DMS114 treated with DMSO at 0.1 percent for 48 hours (cell line): ENCODE measurements around the gene HIPK2.

Experiments
- DNase-seq: peaks from one replicate; lab custom pipeline; 2025; ENCODE audit not compliant: unreplicated experiment; lab: John Stamatoyannopoulos, UW

HIPK2 gene

GRCh38 chr7:139718141-139718540 is 59.7 kb downstream of the HIPK2 start:
- DNase-seq = no peak

- no peak for DNase-seq
Measured at GRCh38 chr7:139716156-139716942, 61.4 kb downstream of the HIPK2 start.

DNA sequence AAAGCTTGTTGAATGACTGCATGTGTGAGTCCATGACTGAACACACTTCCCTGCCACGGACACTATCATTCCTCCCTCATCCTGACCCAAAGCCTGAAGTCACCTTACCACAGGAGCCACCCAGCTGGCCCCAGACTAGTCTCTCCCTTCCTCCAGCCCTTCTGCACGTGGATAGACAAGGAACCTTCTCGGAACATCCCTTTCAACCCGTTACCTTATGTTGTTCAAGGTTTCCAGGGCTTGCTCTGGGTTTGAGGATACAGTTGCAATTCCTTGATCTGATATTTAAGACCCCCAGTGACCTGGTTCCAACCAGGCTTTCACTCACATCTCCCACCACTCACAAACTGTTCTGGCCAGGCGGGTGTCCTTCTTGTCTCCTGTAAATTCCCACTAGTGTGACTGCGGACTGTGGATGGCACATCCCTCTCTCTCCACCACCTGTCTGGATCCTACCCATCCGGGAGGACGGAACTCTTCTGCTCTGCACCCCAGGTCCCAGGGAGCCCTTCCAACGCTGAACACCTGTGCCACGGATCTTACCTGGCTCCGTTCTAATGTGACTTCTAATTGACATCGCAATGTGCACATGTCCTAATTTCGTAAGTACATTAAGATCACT is 62.5 kb downstream of the HIPK2 start:
- DNase-seq = no peak

GRCh38 chr7:139714163-139714901 is 63.5 kb downstream of the HIPK2 start:
- no peak for DNase-seq

- DNase-seq = no peak
Measured at GRCh38 chr7:139713526-139714162, 64.2 kb downstream of the HIPK2 start.

- DNase-seq = no peak
Measured at GRCh38 chr7:139713061-139713460, 64.7 kb downstream of the HIPK2 start.

DNA sequence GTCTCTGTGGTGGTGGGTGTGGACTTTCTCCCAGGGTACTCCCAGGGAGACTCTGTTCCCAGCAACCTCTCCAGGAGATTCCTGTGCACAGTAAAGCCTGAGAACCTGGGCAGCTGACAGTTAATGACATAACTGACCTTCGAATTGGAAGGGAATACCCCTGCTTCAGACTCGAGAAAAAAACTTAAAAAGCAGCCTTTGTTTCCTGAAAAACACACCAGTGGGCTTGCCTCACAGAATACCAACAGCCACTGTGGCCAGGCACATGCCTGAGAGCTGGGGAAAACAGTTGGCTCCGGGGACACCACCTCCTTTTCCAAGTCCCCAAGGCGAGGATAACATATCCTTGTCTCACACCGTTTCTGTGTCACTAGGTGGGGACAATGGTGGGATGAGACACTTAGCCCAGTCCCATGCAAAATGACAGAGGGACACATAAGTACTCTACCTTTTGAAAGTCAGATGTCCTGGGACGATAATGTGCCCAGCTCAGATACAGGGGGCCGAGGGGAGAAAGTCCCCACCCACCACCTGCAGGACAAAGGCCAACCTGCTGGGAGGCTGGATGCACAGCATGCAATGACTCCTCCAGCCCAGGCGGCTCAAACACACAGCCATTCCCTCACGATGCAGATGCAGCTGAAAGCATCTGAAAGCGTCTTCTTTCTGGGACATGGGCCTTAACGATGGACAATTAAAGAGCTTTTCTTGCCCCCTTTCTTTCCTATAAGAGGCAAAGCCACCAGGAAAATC is 65.6 kb downstream of the HIPK2 start:
- DNase-seq = no peak

GRCh38 chr7:139710036-139710435 is 67.8 kb downstream of the HIPK2 start:
- DNase-seq = no peak

GRCh38 chr7:139709485-139709884 is 68.3 kb downstream of the HIPK2 start:
- DNase-seq = no peak

- no peak for DNase-seq
Measured at GRCh38 chr7:139708541-139708940, 69.3 kb downstream of the HIPK2 start.

DNA sequence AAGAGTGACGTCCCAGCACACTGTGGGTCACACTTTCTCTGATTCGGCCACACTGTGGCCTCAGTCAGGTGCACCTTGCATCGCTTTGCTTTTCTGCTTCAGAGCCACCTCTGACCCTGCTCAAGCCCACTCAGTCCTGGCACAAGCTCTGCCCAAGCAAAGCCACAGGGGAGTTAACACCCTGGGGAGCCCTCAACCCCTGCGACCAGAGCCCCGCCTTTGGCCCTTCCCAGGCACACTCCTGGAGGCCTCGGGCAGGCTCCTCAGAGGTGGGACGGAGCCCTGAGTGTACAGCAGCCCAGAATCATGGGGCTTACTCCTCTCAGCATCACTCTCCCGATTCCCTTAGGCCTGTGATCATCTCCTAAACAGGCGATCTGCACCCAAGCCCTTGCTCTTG is 71.0 kb downstream of the HIPK2 start:
- DNase-seq = no peak

DNA sequence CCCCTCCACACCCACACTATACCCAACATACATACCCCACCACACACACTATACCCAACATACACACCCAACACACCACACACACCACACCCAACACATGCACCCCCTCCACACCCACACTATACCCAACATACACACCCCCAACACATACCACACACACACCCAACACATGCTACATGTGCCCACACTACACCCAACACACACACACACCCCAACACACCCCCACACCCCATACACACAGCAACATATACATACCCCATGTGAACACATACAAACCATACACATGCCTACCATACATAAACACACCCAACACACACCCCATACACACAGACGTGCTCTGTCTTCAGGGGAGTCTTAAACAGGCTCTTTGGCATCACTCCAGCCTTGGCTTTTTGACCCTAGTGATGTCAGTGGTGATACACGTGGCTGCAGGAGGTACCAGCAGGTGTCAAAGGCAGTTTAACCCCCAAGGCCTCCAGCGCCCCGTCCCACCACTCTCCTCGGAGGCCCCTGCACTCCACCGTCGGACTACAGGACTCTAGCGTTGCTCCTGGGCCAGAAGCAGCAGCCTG is 73.4 kb downstream of the HIPK2 start:
- no peak for DNase-seq

GRCh38 chr7:139703487-139704307 is 74.1 kb downstream of the HIPK2 start:
- DNase-seq = no peak

DNA sequence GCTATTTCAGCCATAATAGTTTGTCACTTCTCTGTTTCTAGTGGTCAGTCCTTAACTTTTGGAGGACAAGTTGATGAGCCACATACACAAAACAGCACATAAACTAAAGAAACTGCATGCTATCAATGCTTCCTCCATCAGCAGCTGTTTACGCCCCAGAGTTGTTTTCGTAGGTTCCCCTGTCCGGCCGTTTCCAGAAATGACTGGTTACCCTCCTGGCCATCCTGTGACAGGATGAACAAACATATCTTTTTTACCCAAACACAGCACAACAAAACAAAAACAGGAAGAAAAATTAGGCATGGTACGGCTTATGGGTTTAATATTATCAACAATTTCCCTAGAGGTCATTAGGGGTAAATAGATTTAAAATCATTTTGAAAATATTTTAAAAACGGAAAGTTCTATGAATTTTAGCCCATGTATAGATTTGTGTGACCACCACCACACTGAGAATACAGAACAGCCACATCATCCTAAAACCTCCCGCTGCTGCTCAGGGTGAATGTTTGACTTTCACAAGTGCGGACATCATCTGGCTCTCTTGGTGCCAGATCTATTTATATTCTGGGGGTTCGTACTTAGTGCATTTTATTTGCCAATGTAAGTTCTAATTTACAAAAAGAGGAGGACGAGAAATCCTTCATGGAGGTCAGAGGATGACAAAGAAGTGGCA is 74.8 kb downstream of the HIPK2 start:
- DNase-seq = no peak

DNA sequence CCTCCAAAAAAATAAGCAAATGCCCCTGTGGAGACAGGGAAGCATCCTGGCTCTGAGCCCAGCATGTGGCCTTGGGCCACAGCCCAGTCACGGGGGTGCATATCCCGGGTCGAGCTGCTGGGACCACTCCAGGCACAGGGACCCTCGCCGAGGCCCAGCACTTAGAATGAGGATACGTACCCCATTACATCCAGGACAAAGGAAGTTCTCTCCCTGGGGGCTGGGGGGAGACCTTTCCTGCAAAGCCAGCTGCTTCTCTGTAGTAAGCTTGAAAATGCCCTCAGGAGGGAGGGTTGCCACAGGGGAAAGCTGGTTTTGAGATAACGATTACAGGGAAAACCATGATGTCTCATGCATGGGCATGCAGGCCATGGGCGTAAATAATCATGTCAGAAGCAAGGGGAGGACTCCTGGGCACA is 75.5 kb downstream of the HIPK2 start:
- no peak for DNase-seq

DNA sequence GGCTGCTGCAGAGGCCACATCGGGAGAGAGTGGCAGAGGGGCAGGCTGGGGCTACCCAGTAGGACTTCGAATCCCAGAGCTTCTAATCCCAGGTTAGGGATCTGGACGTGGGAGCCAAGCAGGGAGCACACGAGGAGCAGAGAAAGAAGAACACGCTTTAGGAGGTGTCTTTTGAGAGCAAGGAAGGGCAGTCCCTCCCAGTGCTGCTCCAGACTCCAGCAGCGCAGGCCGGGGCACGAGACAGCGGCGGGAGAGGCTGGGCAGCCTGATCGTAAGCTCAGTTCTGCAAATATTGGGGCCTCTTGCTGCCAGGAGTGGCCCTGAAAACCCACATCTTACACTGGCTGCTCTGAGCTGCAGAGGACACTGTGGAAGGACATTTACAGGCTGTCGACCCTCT is 75.9 kb downstream of the HIPK2 start:
- DNase-seq = no peak

- no peak for DNase-seq
Measured at GRCh38 chr7:139700505-139701235, 77.1 kb downstream of the HIPK2 start.
